ENCODE data around the gene TAF15.

DNA sequence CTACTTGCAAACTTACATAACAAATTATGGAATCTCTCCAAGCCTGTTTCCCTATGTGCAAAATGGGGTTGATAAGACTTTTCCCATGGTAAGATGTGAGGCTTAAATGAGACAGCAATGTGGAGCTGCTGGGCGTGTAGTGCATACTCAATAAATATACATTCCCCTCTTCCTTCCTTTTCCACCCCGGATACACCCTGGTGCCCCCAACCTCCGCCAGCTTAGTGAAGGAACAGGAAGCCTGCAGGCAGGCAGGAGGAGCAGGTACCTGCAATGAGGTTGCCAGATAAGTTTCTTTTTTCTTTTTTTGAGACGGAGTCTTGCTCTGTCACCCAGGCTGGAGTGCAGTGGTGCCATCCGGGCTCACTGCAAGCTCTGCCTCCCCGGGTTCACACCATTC is 33.7 kb upstream of the TAF15 start:
- TF ChIP-seq, protein P1, sequence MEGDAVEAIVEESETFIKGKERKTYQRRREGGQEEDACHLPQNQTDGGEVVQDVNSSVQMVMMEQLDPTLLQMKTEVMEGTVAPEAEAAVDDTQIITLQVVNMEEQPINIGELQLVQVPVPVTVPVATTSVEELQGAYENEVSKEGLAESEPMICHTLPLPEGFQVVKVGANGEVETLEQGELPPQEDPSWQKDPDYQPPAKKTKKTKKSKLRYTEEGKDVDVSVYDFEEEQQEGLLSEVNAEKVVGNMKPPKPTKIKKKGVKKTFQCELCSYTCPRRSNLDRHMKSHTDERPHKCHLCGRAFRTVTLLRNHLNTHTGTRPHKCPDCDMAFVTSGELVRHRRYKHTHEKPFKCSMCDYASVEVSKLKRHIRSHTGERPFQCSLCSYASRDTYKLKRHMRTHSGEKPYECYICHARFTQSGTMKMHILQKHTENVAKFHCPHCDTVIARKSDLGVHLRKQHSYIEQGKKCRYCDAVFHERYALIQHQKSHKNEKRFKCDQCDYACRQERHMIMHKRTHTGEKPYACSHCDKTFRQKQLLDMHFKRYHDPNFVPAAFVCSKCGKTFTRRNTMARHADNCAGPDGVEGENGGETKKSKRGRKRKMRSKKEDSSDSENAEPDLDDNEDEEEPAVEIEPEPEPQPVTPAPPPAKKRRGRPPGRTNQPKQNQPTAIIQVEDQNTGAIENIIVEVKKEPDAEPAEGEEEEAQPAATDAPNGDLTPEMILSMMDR (optimal IDR thresholded peaks at IDR 0.05 in 1 of 3, IDR thresholded peaks at IDR 0.05 in 1 of 3, conservative IDR thresholded peaks at IDR 0.05 in 1 of 3; ENCODE audit: extremely low read depth in 1 of 3, insufficient read depth in 2 of 3, low read length in 3 of 3), result no peak
- no peak for TF ChIP-seq EZH2 (IDR thresholded peaks at IDR 0.05; ENCODE audit: low read length)

Measured in keratinocyte (primary cell).